GM10266 (cell line): ENCODE data around the gene SCLT1.
A peak's percentile ranks its signal among the peaks of the same experiment; 100 is the strongest.

Experiments
- DNase-seq: peaks from one replicate; pipeline ENCODE4 v3.0.0; 2012; ENCODE audit errors: extremely low spot score
- CTCF ChIP-seq: IDR thresholded peaks from 2 replicates; pipeline ENCODE4 v1.5.1; 2012; ENCODE audit warnings: mild to moderate bottlenecking, low read depth; ENCODE audit not compliant: control insufficient read depth, insufficient read depth; ENCODE audit errors: missing control alignments

Gene SCLT1

DNA sequence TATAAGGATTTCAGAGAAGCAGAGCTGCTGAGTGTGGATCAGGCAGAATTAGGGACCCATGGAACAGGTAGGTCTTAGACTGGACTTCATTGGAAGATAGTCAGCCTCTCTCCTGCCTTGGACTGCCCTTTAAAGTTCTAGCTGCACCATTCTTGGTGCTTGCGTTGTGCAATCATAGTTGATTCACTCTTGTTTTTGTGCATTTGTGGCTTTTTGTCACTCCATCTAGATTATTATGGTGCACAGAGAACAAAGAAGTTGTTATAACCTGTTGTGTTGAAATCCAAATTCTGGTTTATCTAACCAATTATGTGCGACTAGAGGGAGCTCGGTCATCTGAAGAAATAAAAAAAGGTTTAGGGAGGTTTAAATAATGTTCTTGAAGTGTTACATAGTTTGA, 224.6 kb downstream of the SCLT1 start:
- no peak for TF ChIP-seq CTCF
- DNase-seq = no peak

- TF ChIP-seq CTCF = no peak
- DNase-seq = no peak
Measured at GRCh38 chr4:128866691-128867090, 226.6 kb downstream of the SCLT1 start.

GRCh38 chr4:128866269-128866668, 227.1 kb downstream of the SCLT1 start:
- DNase-seq = no peak
- TF ChIP-seq CTCF = no peak

- no peak for DNase-seq
- no peak for TF ChIP-seq CTCF
Measured at GRCh38 chr4:128865132-128865531, 228.2 kb downstream of the SCLT1 start.

GRCh38 chr4:128863312-128864075, 229.8 kb downstream of the SCLT1 start:
- TF ChIP-seq CTCF = peak; percentile 78
- peak; percentile 28 for DNase-seq

- TF ChIP-seq CTCF = no peak
- DNase-seq = peak; percentile 56
Measured at GRCh38 chr4:128862608-128863311, 230.6 kb downstream of the SCLT1 start.
